Mammary epithelial cell (primary cell): ENCODE data around the gene TPD52L1.

ENCODE experiments used
- EZH2 ChIP-seq: IDR thresholded peaks from 2 replicates; pipeline ENCODE4 v1.6.1; 2012; ENCODE audit warnings: low read length, inconsistent platforms, borderline replicate concordance
- TF ChIP-seq, protein P1 (sequence below), 2 donors: IDR thresholded peaks in 1 of 2; conservative IDR thresholded peaks in 1 of 2; 2 replicates each; pipeline ENCODE4 v1.5.1; 2011 to 2012; ENCODE audit warnings: inconsistent platforms in 2 of 2, low read length in 2 of 2, mild to moderate bottlenecking in 2 of 2, control low read depth in 1 of 2, low read depth in 1 of 2; ENCODE audit not compliant: insufficient read depth in 1 of 2; ENCODE audit errors: extremely low read depth in 1 of 2

GRCh38 chr6:125107048-125107447 lies 46.5 kb upstream of the TPD52L1 start:
- TF ChIP-seq, protein P1, sequence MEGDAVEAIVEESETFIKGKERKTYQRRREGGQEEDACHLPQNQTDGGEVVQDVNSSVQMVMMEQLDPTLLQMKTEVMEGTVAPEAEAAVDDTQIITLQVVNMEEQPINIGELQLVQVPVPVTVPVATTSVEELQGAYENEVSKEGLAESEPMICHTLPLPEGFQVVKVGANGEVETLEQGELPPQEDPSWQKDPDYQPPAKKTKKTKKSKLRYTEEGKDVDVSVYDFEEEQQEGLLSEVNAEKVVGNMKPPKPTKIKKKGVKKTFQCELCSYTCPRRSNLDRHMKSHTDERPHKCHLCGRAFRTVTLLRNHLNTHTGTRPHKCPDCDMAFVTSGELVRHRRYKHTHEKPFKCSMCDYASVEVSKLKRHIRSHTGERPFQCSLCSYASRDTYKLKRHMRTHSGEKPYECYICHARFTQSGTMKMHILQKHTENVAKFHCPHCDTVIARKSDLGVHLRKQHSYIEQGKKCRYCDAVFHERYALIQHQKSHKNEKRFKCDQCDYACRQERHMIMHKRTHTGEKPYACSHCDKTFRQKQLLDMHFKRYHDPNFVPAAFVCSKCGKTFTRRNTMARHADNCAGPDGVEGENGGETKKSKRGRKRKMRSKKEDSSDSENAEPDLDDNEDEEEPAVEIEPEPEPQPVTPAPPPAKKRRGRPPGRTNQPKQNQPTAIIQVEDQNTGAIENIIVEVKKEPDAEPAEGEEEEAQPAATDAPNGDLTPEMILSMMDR (conservative IDR thresholded peaks at IDR 0.05 in 1 of 2, IDR thresholded peaks at IDR 0.05 in 1 of 2; ENCODE audit: extremely low read depth in 1 of 2, insufficient read depth in 1 of 2, low read depth in 1 of 2, low read length in 2 of 2), result no peak
- TF ChIP-seq EZH2, result no peak
